HG03280 (cell line): ENCODE data around the gene JAG1.

Source experiments
- ATAC-seq: cut with Tn5 transposase; IDR thresholded peaks from one replicate; pipeline ENCODE4 v1.9.1; 2021; ENCODE audit warnings: mild to moderate bottlenecking, moderate library complexity; ENCODE audit not compliant: unreplicated experiment

Gene JAG1

GRCh38 chr20:10673842-10674683, at the start of gene JAG1:
JAG1 (minus strand) TSS chr20:10673999; CDS start chr20:10673530, 469 bp downstream.
- peak; percentile 60 for ATAC-seq

- ATAC-seq, result no peak
Measured at GRCh38 chr20:10721976-10722375, 48.2 kb upstream of the JAG1 start.

- no peak for ATAC-seq
Measured at GRCh38 chr20:10721137-10721896, 47.5 kb upstream of the JAG1 start.

- ATAC-seq, result no peak
Measured at GRCh38 chr20:10720565-10720964, 46.8 kb upstream of the JAG1 start.

DNA sequence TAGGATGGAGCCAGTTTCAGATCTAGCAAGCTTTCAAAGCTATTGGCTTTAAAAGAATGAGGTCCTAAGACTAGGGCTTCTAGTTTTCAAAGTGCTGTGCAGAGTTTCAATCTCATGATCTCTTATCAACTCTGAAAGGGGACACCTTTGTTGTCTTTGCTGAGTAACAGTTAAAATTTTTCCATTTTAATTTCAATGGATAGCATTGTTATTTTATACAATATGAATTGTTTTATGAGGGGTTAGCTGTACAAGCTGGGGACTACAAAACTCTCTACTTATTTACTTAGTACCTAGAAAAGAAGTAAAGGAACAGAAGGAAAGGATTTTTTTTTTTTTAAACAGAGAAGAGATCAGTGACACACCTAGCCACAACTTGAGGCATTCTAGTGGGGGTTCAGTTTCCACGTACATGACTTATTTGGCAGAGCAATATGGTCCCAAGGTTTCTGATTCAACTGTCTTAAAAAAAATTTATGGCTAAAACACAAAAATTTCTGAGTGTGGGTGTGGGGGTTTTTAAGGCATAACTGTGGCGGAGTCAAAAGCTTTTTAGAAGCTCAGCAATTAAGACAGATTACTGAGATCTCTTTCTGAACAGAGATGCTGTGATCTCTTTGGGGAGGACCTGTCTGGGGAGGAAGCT, 46.1 kb upstream of the JAG1 start:
- no peak for ATAC-seq

DNA sequence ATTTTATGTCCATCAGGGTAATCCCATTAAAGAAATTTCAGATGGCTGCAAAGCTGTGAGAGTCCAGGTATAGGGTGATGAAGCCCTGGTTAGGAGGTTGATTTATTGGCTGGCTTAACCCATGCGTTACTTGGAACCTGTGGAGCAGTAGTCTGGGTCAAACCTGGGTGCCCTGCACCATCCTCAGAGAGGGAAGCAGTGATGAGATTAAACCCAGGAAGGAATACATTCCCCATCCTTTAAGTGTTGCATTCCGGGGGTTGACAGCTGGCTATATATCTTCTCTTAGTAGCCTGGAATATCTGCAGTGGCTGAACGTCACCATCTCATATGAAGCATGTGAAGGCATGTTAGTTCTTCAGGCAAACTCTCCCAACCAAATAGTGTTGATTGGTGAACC, 44.9 kb upstream of the JAG1 start:
- no peak for ATAC-seq

DNA sequence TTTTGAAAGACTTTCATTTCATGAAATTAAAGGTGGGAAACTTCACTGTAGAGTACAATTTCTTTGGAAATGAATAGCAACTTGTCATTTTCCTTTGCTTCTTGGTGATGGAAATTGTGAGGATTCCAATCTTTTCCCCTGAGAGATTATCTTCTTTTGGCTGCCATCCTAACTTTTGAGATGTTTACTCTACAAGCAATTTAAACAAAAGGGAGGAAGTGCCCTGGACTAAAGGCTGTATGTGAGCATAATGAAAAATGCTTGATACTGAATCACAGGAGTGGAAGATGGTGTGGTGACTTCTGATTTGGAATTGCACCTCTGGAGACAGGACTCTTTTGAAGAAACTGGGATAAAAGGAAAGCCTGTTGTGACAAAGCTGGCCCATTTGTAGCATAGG, 43.1 kb upstream of the JAG1 start:
- no peak for ATAC-seq

DNA sequence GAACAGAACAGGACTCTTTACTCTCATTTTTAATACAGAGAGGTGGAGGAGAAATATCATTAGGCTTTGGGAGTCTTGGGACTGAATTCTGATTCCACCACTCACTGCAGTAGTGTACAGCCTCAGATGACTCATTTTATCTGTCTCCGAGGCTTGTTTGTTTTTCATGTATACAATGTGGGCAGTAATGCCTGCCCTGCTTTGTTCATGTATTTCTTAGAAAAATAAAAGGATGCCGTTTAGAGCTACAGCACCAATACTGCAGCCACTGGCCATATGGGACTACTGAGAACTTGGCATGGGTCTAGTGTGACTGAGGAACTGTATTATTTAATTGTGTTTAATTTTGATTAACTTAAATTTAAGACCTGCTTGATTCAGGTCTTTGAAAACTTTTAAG, 41.2 kb upstream of the JAG1 start:
- no peak for ATAC-seq

GRCh38 chr20:10714236-10714975, 40.6 kb upstream of the JAG1 start:
- no peak for ATAC-seq

GRCh38 chr20:10713161-10713560, 39.4 kb upstream of the JAG1 start:
- ATAC-seq, result no peak

- no peak for ATAC-seq
Measured at GRCh38 chr20:10711903-10712451, 38.2 kb upstream of the JAG1 start.

DNA sequence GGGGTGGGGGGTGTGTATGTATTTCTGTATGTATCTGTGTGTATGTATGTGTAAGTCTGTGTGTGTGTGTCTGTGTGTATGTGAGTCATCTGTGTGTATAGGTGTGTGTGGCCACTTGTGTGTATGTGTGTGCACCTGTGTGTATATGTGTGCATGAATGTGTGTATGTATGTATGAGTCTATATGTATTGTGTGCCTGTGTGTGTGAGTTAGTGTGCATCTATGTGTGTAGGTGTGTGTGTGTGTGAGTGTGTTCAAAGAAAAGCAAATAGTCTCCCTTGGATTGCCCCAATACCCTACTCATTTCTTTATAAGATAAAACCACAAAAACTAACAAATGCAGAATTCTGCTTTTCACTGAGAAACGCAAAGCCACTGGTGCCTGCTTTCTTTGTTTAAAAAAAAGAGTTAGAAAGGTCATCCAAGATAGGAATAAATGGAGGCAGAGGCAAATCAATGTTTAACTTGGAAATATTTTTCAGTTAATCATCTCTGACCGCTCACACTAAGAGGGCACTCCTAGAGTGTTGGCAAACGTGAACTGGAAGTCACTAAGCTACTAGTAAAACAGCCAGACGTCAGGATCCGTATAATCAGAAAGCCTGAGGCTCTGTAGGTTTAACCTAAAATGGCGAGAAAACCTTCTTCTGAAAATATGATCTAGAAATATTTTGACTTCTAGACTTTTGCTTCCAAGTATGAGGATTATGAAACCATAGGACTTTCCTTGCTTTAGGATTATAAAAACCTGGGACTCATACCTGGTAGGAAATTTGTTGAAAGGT, 37.4 kb upstream of the JAG1 start:
- ATAC-seq, result no peak

- no peak for ATAC-seq
Measured at GRCh38 chr20:10709916-10710315, 36.1 kb upstream of the JAG1 start.

- ATAC-seq, result no peak
Measured at GRCh38 chr20:10708351-10709185, 34.8 kb upstream of the JAG1 start.

DNA sequence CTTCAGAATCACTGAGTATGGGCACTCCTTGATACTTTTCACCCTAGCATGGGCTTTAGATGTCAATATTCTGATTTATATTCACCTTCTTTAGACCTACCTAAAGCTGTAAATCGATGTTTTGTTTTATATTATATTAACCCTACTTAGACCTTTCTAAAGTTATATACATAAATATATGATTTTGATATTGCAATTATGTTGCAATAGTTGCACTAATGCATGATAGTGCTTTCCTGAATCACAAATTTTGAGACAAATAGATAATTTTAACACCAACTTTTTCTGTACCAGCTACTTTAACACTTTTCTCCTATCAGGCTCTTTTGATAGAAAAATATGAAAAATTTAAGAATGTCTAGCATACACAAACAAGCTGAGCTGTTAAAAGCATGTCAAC, 34.0 kb upstream of the JAG1 start:
- ATAC-seq, result no peak

GRCh38 chr20:10707068-10707467, 33.3 kb upstream of the JAG1 start:
- ATAC-seq, result no peak

DNA sequence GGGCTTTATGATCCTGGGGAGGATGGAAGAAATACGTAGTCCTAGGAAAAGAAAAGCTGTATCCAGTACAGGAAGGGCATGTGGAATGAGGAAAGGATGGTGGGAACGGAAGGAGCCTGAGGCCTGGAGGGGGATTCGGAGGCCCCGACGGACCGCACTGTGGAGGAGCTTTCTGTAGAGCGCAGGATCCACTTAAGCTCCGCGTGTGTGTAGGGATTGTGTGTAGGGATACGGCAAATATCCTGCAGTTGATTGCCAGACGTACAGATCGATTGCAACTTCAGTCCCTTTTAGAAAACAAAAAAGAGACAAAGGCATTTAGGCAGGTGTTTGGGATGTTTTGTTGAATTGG, 32.6 kb upstream of the JAG1 start:
- no peak for ATAC-seq

GRCh38 chr20:10705801-10706459, 32.1 kb upstream of the JAG1 start:
- ATAC-seq, result no peak

- no peak for ATAC-seq
Measured at GRCh38 chr20:10701607-10702006, 27.8 kb upstream of the JAG1 start.
